Stomach (tissue), 9 donors: ENCODE data around the gene ANKRA2. TPM values are rescaled to one million over a fixed set of nuclear protein-coding genes. Genes with fewer than 3 reads are reported as not detected.
A peak's percentile ranks its signal among the peaks of the same experiment; 100 is the strongest.

Experiments used
- DNase-seq, 2 donors: peaks; one replicate each; pipeline versions ENCODE4 v3.0.0 to v3.0.0-alpha.2; 2013 to 2019
- H3K27ac ChIP-seq, 5 donors: fragments of 200-600 bp in 4 of 5; sonication (generic) in 4 of 5; one replicate each; pipeline ENCODE4 v1.5.1; 2013 to 2019; ENCODE audit warnings: mild to moderate bottlenecking in 1 of 5, moderate library complexity in 1 of 5
- H3K27me3 ChIP-seq, 3 donors: fragments of 200-600 bp; sonication (generic); one replicate each; pipeline ENCODE4 v1.5.1; 2017 to 2019; ENCODE audit warnings: mixed run types in 1 of 3
- H3K36me3 ChIP-seq, 4 donors: fragments of 200-600 bp; sonication (generic); 1 replicate in 3 of 4; 2 replicates in 1 of 4; pipeline ENCODE4 v1.5.1; 2016 to 2019
- H3K4me1 ChIP-seq, 4 donors: fragments of 200-600 bp; sonication (generic); one replicate each; pipeline ENCODE4 v1.5.1; 2016 to 2019
- H3K4me3 ChIP-seq, 4 donors: fragments of 200-600 bp; sonication (generic) in 3 of 4; one replicate each; pipeline ENCODE4 v1.5.1; 2016 to 2019; ENCODE audit warnings: mild to moderate bottlenecking in 1 of 4
- H3K9me3 ChIP-seq, 4 donors: fragments of 200-600 bp; sonication (generic); one replicate each; pipeline ENCODE4 v1.5.1; 2016 to 2019
- CTCF ChIP-seq, 7 experiments: fragments of 450-650 bp in 4 of 7; fragments of 200-600 bp in 3 of 7; sonication (generic) in 3 of 7; IDR thresholded peaks; one replicate each; pipeline ENCODE4 v1.5.1; 2016 to 2019; ENCODE audit warnings: antibody characterized with exemption in 7 of 7, control low read depth in 2 of 7, mild to moderate bottlenecking in 1 of 7
- EP300 ChIP-seq: sonication (generic); formaldehyde crosslinking; IDR thresholded peaks from one replicate; pipeline ENCODE4 v1.6.1; 2017; ENCODE audit warnings: antibody characterized with exemption
- POLR2A ChIP-seq, 4 donors: fragments of 450-650 bp; IDR thresholded peaks; one replicate each; pipeline ENCODE4 v1.6.1; 2016; ENCODE audit warnings: antibody characterized with exemption in 4 of 4, control low read depth in 2 of 4, mild to moderate bottlenecking in 1 of 4, moderate library complexity in 1 of 4
- POLR2AphosphoS5 ChIP-seq, 3 donors: sonication (generic); formaldehyde crosslinking; IDR thresholded peaks; one replicate each; pipeline ENCODE4 v1.6.1; 2016; ENCODE audit warnings: antibody characterized with exemption in 3 of 3
- WGBS, 5 donors: extraction: QIAGEN DNeasy Blood & Tissue Kit in 3 of 5; methylation state at CpG; one replicate each; pipeline versions ENCODE4 v1.1.5 to v1.1.7; 2013 to 2018; 5-methylcytosine and 5-hydroxymethylcytosine counted together
- intact Hi-C: fragments of 100-400 bp; cut with DNase I; formaldehyde crosslinking; loops from one replicate; pipeline ENCODE4 v1.15.1; 2023; ENCODE audit warnings: low total_unique reads
- polyA plus RNA-seq, 3 donors: library from polyadenylated mRNA; stranded (reverse); fragments of 200-250 nt; gene quantifications; one replicate each; pipeline ENCODE4 v1.2.3, GENCODE V29; 2013
- total RNA-seq, 5 donors: library from RNA; depleted of rRNA; stranded (reverse); fragments of >200 nt; gene quantifications; one replicate each; pipeline versions ENCODE4 v1.1.0 to v1.2.3, GENCODE V29; 2014 to 2016
- donor health status: healthy with polysubstance abuse.
- donor health status: Bipolar disorder and iron deficiency.
- donor health status: healthy.

ANKRA2 gene
- total and polyA plus RNA-seq, 8 donors: 2.0 to 115 (median 24.0) TPM

GRCh38 chr5:73544429-73545402, 20.7 kb downstream of the ANKRA2 start:
- Histone ChIP-seq H3K27me3 (no peaks in the 10 kb centered on the region), H3K36me3 (no peaks in the 10 kb centered on the region), H3K27ac (peak overlapping the region; percentile 25 to 63 (median 44)), H3K4me1 (peaks cover 7 to 36% (median 22%) of the 10 kb centered on the region in 4 donors), H3K9me3 (no peaks in the 10 kb centered on the region), H3K4me3 (no peak overlapping the region)
- WGBS, 5 donors: 45 to 58% (median 51%) methylated on average over 9 of the region's 9 CpGs
- intact Hi-C loops: no loop called here
- TF ChIP-seq CTCF (IDR thresholded peaks at IDR 0.05) (no peak), POLR2A (IDR thresholded peaks at IDR 0.05) (no peak), POLR2AphosphoS5 (IDR thresholded peaks at IDR 0.05) (peak in 2 of 3 donors; percentile 69 to 78), EP300 (no peak)
- DNase-seq: peak; percentile 87 to 89

- no peaks in the 10 kb centered on the region for H3K9me3 ChIP-seq
- H3K36me3 ChIP-seq: no peaks in the 10 kb centered on the region
- DNase-seq: peak in 1 of 2 donors; percentile 31
- 38 to 53% (median 45%) methylated on average over 4 of the region's 4 CpGs for WGBS, 5 donors
- H3K27ac ChIP-seq: peak overlapping the region; percentile 61 to 85 (median 71)
- H3K4me1 ChIP-seq: peaks cover 7 to 36% (median 22%) of the 10 kb centered on the region in 4 donors
- intact Hi-C loops: no loop called here
- no peaks in the 10 kb centered on the region for H3K27me3 ChIP-seq
- no peak overlapping the region for H3K4me3 ChIP-seq
- no peak for TF ChIP-seq CTCF (IDR thresholded peaks at IDR 0.05)
- no peak for TF ChIP-seq POLR2A (IDR thresholded peaks at IDR 0.05)
- no peak for TF ChIP-seq POLR2AphosphoS5 (IDR thresholded peaks at IDR 0.05)
- no peak for TF ChIP-seq EP300
These were observed 23.4 kb downstream of the ANKRA2 start for GRCh38 chr5:73542020-73542419.

GRCh38 chr5:73540192-73540591, 25.2 kb downstream of the ANKRA2 start:
- Histone ChIP-seq H3K27me3 (no peaks in the 10 kb centered on the region), H3K27ac (peak overlapping the region in 1 of 5 donors; percentile 85), H3K4me3 (no peak overlapping the region), H3K36me3 (no peaks in the 10 kb centered on the region), H3K4me1 (peaks cover 7 to 34% (median 22%) of the 10 kb centered on the region in 4 donors), H3K9me3 (no peaks in the 10 kb centered on the region)
- WGBS, 5 donors: 64 to 70% (median 65%) methylated on average over 3 of the region's 3 CpGs
- peak in 1 of 2 donors; percentile 36 for DNase-seq
- intact Hi-C loops: no loop called here
- TF ChIP-seq POLR2A (IDR thresholded peaks at IDR 0.05): no peak
- no peak for TF ChIP-seq CTCF (IDR thresholded peaks at IDR 0.05)

- no peak overlapping the region for H3K27ac ChIP-seq
- 84 to 98% (median 88%) methylated on average over 2 of the region's 2 CpGs for WGBS, 5 donors
- TF ChIP-seq CTCF (IDR thresholded peaks at IDR 0.05): no peak
- TF ChIP-seq EP300: no peak
- no peak for TF ChIP-seq POLR2A (IDR thresholded peaks at IDR 0.05)
- no peak for TF ChIP-seq POLR2AphosphoS5 (IDR thresholded peaks at IDR 0.05)
- H3K36me3 ChIP-seq: no peaks in the 10 kb centered on the region
- H3K9me3 ChIP-seq: no peaks in the 10 kb centered on the region
- intact Hi-C loops: no loop called here
- DNase-seq: no peak
- H3K4me1 ChIP-seq: peaks cover 2 to 31% (median 18%) of the 10 kb centered on the region in 4 donors
- no peak overlapping the region for H3K4me3 ChIP-seq
- no peaks in the 10 kb centered on the region for H3K27me3 ChIP-seq
These were observed 25.7 kb downstream of the ANKRA2 start for GRCh38 chr5:73539730-73540129.
